Measurements from ENCODE around the gene SV2B.

The SV2B gene

DNA sequence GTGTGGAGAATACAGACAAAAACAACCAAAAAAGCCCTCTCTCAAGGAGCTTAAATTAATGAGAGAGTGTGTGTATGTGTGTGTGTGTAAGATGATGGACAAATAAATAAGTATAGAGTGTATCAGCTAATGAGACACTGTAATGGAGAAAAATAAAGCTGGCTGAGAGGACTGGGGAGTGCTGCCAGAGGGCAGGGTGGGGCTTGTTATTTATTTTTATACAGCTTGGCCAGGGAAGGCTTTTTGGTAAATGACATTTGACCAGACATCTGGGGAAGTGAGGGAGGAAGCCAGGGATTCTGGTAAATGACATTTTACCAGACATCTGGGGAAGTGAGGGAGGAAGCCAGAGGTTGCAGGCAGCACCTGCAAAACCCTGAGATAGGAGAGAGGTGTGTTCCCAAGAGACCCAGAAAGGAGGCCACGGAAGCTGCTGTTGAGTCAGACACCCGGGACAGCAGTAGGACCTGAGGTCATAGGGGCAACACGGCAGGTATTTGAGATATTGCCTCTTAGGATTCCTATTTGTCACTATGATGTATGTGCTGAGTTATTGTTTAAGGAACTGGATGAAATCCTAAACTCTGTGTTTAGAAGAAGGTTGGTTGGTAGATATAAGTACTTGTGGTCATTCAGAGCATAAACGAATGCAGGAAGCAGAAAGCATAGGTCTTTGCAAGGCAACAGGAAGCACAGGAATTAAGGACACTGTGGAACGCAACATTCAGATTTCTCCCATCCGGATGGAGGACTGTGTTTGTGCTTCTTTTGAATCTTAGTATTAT, 2.7 kb downstream of the SV2B start:
- no peak for DNase-seq

DNA sequence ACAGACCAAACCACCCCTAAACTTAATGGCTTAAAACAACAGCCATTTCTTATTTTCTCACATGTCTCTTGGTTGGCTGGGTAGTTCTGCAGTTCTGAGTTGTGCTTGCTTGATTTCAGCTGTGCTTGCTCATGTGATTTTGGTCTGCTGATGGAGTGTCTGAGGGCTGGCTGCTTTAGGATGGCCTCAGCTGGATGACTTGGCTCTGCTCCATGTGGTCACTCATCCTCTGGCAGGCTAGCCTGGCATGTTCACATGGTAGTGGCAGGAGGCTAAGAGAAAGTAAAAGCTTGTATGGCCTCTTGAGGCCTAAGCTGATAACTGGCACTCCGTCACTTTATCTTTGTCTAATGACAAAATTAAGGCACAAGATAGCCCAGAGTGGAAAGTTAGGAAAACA, 4.1 kb downstream of the SV2B start:
- peak in 38 of 56 donors; percentile 9 to 87 (median 52) for DNase-seq

DNA sequence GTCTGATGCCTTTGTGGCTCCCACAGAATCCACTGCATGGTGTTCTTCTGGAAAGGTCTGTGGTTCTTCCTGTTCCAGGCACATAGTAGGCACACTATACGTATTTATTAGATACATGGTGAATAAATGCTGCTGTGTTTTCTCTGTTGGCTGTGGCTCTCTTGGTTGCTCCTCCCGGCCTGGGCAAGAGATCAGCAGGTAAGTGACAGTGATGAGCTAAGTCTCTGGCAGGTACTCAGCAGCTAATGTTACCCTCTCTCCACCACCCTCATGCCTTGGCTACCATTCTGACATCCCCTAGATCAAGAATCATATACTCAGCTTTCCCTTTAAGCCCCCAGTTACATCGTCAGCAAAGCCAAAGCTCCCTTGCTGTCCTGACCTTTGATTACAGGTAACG, 8.4 kb downstream of the SV2B start:
- no peak for DNase-seq

DNA sequence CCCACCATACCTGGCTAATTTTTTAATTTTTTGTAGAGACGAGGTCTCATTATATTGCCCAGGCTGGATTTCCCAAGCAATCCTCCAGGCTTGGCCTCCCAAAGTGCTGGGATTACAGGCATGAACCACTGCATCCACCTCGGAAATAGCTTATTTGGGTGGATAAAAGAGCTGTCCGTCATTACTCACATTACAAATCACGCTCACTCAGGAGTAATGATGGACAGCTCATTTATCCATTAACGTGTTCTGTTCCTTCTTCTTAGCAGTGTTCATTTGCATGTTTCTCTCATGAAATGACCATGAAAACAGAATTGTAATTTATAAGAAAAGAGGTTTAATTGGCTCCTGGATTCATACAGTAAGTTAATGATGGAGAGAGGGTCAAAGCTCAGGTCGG, 9.8 kb downstream of the SV2B start:
- DNase-seq, result no peak

DNA sequence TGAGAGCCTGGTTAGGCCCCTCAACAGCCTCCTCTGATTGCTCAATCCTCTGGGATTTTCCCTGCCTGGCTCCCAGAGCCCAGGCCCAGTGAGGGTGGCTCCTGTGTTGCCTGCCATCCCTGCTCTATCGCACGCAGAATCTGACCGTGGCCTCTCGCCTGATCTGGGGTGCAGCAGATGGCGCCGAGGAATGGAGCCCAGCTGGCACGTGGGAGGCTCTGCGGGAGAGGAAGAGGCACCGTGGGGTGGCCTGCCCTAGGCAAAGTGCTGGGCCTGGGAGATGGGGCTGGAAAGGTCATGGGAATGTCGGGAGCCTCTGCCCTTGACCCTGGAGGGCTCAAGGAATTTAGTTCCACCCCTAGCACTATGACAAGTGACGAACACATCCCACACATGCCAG, 10.3 kb downstream of the SV2B start:
- DNase-seq, result no peak

DNA sequence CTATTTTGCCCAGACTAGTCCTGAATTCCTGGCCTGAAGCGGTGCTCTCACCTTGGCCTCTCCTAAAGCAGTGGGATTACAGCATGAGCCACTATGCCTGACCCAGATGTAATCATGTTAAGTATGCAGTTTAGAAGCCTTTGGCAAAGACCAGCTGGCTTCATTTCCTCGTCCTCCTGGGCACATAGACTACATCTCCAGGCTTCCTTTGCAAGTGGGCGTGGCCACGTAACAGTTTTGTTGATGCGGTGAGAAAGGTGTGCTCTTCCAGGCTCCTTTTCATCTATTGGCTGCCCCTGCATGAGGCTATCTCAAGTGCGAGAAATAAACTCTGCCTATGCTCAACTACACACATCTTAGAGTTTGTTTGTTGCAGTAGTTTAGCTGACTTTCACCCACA, 13.0 kb downstream of the SV2B start:
- no peak for DNase-seq

DNA sequence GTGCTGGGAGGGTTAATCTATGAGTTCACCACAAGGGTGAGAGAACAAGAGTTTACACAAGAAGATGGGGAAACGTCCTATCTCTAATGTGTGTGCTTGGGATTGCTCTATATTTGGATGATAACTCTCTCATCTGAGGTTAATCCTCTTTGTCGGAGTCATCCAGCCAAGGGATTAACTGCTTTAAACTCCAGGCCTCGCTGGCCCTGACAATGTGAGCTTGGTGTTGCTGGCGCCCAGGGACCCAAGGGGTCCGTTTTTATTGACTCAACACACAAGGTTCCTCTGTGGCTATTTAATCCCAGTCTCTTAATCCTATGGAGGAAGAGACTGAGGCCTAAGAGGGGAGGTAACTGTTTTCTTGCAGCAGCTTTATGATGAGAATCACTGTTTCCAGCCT, 14.2 kb downstream of the SV2B start:
- DNase-seq, result no peak

DNA sequence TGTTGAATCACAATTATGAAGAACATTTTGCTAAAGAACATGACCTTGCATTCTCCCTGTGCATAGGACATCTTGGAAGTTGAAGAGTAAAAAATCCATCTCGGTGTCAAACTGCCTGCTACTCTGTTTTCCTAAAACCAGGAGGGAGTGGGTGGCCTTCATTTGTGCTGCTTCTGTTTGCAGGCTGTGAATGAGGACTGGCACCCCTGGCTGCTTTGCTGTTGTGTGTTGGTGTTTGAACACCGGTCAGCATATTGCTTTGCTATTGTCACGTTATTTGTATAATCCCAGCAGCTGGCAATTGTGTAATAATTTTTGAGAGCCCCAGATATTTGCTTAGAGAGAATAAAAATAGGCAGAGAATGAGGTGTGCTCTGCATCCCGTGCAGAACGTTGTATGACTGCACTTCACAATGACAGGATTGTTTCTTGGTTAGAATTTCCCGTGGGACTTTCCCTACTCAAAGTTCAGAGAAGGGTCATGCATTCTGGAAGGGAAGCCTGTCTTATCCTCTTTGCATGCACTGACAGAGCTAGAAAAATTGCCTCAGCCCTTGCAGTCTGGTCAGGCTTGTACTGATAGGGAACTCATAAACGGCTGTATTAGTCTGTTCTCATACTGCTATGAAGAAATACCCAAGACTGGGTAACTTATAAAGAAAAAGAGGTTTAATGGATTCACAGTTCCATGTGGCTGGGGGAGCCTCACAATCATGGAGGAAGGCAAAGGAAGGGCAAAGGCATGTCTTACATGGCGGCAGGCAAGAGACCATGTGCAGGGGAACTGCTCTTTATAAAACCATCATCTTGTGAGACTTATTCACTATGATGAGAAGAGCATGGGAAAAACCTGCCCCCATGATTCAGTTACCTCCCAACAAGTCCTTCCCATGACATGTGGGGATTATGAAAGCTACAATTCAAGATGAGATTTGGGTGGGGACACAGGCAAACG, 16.3 kb downstream of the SV2B start:
- no peak for DNase-seq

DNA sequence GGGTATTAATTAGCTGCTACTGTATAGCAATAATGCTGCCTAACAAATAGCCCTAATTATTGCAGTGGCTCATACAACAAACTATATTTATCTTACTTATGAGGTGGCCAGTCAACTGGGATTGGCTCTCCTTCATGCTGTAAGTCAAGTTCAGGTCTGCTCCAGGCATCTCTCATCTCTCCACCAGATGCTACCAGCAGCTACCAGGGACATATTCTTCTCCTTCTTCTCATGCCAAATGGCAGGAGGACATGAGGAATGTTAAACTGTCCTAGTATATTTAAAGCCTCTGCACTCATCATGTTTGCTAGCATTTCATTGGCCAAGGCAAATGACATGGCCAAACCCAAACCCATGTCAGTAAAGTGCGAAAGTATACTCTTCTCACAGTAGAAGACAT, 17.3 kb downstream of the SV2B start:
- DNase-seq, result no peak

DNA sequence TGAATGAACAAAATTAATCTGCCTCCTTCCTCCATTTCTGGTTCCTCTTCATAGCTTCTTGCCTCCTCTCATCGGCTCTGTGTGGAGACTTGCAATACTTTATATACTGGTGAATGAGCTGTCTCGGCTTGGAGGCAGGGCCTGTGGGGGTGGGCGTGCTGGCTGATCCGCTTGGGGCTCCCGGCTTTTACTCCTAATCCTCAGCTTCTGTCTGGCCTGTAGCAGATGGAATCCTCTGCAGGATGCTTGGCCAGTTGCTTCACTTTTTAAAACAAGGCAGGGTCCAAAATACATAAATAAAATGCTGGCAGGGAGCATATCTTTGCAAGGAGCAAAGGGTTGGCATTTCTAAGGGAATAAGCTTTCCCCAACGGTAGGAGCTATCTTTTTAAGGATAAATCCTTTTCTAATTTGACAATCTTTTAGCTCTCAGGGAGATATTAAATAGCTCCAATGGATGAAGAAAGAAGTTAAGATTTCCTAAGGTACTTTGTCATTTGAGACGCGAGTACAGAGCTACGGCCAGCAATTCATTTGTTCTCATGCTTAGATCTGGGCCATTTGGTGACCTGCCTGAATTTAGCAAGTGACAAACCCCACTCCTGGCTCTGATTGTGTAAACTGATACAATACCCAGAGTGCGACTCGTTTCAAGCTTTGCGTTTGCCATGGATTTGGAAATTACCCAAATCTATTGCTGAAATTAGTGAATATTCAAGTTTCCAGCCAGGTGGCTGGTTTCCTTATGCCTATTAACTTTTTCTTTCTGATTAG, 18.9 kb downstream of the SV2B start:
- DNase-seq, result peak in 3 of 56 donors; percentile 7 to 24 (median 19)

DNA sequence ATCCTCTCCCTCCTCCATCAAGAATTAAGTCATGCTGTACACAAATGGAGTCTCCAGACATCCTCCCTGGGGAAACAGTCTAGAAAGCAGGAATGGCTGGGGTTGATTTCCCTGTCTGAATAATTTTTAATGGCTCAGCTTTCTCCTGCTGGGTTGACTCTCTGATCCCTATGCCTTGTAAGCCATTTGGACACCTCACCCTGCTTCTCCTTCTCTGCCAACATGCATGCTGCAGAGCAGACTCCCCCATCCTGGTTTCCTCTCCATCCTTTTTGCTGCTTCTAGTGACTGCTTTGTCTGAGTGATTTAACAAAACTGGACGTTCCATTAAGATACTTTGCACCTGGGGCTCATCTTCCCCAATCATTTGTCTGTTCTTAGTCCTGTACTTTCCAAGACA, 22.2 kb downstream of the SV2B start:
- DNase-seq, result no peak

DNA sequence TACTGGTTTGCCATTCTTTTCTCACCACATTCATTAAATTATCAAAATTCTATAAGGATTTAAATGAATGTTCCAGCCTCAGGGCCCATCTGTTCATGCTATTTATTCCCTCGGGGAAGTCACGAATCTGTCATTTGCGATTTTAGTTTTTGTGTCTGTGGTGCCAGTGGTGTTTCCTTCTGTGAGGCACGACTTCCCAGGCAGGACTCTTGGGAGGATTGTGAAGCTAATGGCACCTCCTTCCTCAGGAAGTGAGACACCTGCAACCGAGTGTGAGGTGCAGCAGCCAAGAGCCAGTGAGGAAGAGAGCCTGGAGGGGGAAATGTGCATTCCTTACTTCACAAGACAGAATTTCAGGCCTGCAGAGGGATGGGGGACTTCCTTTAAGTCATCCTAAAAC, 24.1 kb downstream of the SV2B start:
- DNase-seq, result peak in 3 of 56 donors; percentile 17 to 41 (median 28)

DNA sequence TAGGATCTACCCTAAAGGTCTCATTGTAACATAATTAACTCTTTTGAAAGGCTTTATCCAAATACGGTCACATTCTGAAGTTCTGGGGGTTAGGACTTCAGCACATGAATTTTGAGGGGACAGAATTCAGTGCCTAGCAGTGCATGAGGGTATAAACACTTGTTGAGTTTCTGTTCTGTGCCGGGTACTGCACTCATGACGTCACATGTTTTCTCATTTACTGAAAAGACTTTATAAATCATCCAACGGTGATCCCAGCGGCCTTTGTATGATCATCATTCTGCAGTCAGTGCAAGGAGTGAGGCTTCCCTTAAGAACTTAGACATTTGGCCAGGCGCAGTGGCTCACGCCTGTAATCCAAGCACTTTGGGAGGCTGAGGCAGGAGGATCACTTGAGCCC, 25.1 kb downstream of the SV2B start:
- DNase-seq, result no peak

DNA sequence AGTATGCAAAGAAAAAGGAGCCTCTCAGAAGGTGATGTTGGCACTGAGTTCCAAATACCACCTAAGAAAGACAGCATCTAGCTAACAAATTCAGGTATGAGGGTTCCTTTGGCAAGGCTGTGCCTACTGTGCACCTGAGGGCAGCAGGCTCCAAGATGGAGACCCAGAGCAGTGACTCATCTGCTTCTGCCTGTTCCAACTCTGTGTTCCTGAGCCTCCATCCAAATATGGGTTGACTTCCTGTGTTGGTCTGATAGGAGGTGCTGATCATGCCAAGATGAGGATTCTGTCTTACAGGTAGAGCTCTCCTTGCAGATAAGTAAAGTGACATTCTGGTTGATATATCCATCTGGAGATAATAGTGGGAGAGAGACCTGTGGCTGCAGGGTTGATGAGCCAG, 26.0 kb downstream of the SV2B start:
- no peak for DNase-seq

DNA sequence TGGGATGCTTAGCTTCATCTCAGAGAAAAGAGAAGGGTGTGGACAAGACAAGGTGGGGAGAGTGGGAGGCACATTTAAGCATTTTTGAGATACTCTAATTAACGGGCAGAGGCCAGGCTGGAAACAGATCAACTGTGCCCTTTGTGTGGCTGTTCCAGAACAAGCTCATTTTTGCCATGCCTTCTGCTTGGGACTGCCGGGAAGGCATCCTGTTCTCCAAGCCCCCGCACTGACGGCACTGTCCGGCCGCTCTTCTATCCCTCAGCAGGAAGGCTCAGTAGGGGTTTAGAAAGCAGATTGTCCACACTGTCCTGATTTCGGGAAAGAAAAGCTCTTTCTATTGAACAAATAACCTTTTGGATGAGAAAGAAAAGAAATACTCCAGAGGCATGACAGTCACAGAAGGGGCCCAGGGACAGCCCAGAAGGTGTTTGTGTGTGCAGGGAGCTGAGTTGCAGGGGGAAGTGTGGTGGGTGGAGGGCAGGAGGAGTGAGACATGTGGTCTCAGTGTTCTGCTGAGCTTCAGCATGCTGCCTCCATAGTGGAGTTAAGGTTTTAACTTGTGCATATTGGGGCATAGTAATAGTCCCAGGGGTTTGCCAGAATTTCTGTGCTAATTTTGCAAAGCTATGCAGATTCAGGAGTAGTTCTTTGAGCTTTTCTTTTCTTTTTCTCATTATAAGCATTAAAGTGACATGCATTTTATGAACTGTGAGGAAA, 27.3 kb downstream of the SV2B start:
- DNase-seq, result no peak

DNA sequence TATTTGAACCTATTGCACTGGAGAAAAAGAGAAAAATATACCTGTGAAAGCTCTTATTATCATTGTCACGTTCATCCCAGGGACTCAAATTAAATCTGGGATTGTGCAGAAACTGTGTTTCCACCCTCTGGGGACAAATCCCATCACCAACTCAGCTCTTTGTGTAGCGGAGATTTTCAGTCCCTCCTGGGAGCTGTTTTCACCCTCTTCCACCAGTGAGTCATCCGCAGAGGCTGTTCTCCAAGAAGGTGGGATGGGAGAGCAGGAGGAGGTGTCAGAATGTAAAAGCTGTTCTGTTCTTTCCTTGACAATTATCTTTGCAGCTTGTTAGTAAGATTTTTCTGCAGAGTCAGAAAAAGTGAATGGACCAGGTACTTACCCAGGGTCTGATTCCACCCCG, 28.0 kb downstream of the SV2B start:
- DNase-seq, result peak in 15 of 56 donors; percentile 10 to 68 (median 32)

DNA sequence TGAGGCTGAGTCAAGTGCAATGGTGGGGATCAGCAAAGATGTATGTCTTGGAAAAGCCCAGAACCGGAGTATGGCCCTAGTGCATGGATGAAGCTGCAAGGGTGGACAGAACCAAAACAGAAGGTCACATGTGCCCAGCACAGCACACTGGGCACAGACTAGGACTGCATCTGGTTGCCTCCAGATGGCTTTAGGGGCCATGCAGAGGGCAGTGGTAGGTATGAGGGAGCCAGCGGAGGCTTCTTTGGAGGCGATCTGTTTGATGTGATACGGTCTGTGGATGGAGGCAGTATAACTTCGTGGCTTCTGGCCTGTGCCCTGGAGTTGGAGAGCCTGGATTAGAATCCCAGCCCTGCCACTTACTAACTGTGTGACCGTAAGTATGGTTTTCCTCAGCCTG, 29.4 kb downstream of the SV2B start:
- no peak for DNase-seq

DNA sequence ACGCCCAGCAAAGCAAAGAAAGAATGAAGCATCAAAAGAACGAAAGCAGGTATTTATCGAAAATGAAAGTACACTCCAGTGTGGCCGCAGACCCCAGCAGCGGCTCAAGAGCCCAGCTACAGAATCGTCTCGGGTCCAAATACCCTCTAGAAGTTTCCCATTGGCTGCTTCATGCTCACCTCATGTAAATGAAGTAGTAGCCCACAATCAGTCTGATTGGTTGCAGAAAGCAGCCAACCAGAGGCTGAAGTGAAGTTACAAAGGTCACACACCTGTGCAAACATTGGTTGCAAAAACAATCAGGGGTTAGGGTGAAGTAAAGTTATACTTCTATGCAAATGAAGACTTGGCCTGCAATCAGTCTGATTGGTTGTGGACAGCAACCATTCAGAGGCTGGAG, 32.0 kb downstream of the SV2B start:
- no peak for DNase-seq

DNA sequence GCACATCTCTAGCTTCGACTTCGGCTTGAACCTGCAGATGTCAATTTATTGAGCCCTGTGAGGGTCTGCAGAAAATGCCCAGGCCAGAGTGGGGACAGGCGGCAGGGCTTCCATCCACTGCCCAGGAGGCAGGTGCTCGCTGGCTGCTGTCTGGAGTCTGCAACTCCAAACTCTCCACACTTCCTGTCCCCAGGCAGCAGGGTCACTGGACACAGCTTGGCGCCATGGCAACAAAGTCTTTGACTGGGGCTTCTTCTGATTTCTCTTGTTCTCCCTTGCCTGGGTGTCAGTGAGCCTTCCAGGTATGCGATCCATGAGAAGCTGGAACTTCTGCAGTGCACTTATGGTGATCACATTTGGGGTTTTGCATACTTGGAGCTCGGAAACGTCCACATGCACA, 33.5 kb downstream of the SV2B start:
- DNase-seq, result no peak

DNA sequence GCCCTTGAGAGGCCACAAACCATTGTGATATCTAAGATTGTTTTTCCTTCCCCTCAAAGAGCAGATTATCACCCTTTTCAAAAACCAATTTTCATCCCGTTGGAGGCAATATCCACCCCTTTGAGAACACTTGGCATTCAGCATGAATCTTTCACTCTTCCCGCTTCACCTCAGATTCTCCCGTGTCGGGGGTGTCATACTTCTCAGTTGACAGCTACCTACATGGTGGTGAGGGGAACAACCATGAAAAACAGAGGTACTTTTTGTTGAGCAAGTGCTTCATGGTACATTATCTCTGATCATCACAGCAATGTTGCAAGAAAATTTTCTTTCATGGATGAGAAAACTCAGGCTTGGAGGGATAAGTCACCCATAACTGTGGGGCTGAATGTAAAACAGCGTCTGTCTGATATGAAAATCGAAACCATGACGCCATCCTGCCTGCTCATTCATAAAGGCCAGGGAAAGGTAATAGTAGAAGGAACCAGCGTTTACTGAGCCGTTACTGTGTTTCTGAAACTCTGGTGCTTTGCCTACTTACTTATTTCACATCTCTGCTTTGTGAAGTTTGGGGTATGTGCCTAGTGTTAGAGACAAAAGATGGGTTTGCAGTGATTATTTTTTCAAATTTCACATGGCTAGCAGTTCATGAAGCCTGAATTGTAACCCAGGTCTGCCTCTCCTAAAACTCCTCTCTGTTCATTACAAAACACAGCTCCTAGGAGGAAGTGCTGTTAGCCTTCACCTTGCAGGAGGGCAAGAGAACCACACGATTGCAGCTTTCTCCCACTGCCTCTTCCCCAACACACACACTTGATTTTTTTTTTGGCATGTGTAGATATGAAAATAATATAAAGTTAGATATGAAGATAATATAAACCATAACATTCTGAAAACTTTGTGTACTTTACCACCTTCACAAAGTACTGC, 35.4 kb downstream of the SV2B start:
- no peak for DNase-seq

All from amygdala (tissue), 56 donors.